ENCODE data around the gene PAXX. TPM values are rescaled to one million over a fixed set of nuclear protein-coding genes. Genes with fewer than 3 reads are reported as not detected.

PAXX gene
- total RNA-seq, 4 donors from 2014 or later = 5.1 to 30.6 (median 26.9) TPM

- TF ChIP-seq, protein P1, sequence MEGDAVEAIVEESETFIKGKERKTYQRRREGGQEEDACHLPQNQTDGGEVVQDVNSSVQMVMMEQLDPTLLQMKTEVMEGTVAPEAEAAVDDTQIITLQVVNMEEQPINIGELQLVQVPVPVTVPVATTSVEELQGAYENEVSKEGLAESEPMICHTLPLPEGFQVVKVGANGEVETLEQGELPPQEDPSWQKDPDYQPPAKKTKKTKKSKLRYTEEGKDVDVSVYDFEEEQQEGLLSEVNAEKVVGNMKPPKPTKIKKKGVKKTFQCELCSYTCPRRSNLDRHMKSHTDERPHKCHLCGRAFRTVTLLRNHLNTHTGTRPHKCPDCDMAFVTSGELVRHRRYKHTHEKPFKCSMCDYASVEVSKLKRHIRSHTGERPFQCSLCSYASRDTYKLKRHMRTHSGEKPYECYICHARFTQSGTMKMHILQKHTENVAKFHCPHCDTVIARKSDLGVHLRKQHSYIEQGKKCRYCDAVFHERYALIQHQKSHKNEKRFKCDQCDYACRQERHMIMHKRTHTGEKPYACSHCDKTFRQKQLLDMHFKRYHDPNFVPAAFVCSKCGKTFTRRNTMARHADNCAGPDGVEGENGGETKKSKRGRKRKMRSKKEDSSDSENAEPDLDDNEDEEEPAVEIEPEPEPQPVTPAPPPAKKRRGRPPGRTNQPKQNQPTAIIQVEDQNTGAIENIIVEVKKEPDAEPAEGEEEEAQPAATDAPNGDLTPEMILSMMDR (IDR thresholded peaks at IDR 0.05; ENCODE audit: low read depth) = no peak
Measured at GRCh38 chr9:136964833-136965422, 27.3 kb upstream of the PAXX start.

DNA sequence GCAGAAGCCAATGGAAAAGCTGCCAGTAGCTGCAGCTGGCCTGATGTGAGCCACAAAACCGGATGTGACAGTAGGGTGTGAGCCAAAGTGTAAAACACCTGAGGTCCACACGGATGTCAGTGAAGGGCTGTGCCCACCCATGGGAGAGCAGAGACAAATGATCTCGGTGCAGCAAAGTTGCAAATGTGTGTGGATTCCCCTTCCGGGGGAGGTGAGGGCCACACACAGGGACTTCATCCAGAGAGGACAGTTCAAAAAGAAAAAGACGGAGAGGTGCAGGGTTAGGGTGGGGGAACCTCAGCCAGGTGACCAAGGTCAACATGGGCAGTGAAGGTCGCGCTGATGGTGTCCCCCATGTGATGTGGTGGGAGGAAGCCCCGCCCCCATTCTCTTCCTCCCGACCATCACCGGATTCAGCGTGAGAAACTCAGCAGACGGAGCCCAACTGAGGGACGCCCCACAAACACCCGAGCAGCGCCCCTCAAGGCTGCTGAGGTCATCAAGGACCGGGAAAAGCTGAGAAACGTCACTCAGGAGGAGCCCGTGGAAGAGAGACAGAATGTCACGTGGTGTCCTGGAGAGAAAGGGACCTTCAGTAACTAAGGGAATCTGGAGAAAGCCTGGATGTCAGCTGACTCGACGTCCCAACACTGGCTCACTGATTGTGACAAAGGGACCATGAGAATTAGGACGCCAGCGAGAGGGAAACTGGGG lies 26.3 kb upstream of the PAXX start:
- TF ChIP-seq, protein P1 (IDR thresholded peaks at IDR 0.05; ENCODE audit: low read depth) = no peak

DNA sequence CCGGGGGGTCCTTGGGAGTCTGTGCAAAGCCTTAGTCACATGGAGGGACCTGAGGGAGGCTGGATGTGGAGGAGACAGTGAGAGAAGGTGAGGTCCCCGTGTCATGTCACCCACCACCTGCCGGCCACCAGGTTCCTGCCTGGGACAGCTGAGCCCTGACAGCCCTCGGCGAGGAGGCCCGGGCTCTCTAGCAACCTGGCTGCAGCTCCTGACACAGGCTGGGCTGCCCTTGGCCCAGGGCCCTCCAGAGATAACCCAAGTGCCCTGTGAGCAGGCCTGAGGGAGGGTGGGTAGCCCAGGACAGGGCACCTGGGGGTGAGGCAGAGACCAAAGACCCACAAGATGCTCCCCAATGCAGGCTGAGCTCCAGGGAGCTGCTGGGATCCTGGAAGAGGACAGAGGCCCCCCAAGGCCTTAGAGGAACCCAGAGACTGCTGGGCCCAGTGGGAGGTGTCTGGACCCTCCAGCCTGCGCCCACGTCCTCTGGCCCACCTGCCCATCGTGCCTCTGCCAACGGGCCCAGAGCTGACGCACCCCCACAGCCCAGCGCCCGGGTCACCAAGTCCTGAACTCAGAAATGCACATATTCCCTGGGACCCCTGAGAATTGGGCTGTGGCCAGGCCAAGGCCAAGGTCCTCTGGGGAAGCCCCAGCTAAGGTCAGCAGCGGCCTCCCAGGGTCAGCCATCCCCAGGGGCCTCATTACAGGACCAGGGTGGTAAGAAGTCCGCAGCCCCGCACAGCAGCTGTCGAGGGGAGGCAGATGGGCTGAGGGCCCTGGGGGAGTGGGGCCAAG lies 23.7 kb upstream of the PAXX start:
- TF ChIP-seq, protein P1 (IDR thresholded peaks at IDR 0.05; ENCODE audit: low read depth) = no peak

DNA sequence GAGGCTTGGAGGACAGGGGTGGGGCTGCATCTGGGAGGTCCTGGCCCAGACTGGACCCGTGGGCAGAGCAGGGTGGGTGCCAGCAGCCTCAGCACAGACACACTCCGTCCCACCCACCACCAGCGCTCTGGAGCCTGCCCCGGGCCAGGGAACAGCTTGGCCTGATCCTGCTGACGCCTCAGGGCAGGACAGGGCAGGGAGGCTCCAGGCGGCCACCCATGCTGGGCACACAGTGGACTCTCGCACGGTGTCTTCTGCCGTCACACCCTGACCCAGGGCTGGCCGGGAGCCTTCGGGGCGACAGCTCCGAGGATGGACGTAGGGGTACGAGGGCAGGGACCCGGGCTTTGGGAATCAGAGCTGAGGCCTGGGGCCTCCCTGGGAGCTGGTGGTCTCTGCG lies 23.1 kb upstream of the PAXX start:
- TF ChIP-seq, protein P1 (IDR thresholded peaks at IDR 0.05; ENCODE audit: low read depth) = no peak

- TF ChIP-seq, protein P1 (IDR thresholded peaks at IDR 0.05; ENCODE audit: low read depth) = no peak
Measured at GRCh38 chr9:136969774-136970173, 22.4 kb upstream of the PAXX start.

DNA sequence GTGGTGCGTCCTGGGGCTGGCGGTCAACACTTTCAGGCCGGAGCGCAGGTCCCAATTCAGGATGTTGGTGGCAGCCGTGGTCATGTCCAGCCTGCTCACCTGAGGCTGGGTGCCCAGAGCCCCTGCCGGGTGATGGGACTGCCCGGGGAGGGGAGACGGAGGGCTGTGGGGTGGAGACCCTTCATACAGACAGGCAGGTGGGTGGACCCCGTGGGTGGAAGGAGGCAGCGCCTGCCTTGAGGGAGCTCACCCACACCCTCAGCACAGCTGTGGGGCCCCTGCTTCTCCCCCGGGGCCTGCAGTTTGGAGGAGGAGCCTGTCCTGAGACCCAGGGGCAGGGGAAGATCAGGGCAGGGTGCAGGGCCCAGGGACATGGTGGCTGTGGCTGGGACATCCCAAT lies 21.9 kb upstream of the PAXX start:
- TF ChIP-seq, protein P1 (IDR thresholded peaks at IDR 0.05; ENCODE audit: low read depth) = no peak

DNA sequence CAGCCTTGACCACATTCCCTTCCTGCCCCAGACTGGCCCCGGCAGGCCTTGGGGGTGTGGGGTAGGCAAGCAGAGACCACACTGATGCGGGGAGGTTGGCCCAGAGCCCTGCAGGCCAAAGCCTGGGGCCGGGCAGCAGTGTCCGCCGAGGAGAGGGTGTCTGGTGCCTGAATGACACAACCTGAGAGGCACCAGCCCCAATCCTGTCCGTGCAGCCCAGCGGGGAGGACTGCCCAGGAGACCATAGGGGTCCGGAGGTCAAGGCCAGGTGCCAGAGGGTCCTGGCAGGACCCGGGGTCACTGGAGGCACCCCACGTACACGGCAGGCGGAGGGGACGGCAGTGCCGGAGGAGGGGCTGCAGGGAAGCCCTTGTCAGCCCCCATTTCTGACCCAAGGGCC lies 20.5 kb upstream of the PAXX start:
- TF ChIP-seq, protein P1 (IDR thresholded peaks at IDR 0.05; ENCODE audit: low read depth) = no peak

Measured in subcutaneous adipose tissue (tissue), 4 donors.